UCSD-AML1 (cell line): ENCODE measurements around the gene LRRN2.
A peak's percentile ranks its signal among the peaks of the same experiment; 100 is the strongest.

ENCODE experiments used
- DNase-seq: peaks from one replicate; lab custom pipeline; 2025; ENCODE audit not compliant: unreplicated experiment; lab: John Stamatoyannopoulos, UW

The LRRN2 gene

GRCh38 chr1:204663644-204664383 lies 21.7 kb downstream of the LRRN2 start:
- DNase-seq: no peak

GRCh38 chr1:204662530-204662929 lies 23.0 kb downstream of the LRRN2 start:
- DNase-seq: no peak

GRCh38 chr1:204660509-204660908 lies 25.0 kb downstream of the LRRN2 start:
- DNase-seq: no peak

- no peak for DNase-seq
These were observed 26.5 kb downstream of the LRRN2 start for GRCh38 chr1:204659056-204659455.

- DNase-seq: no peak
These were observed 27.2 kb downstream of the LRRN2 start for GRCh38 chr1:204658295-204658694.

GRCh38 chr1:204653590-204654340 lies 31.8 kb downstream of the LRRN2 start:
- no peak for DNase-seq

- no peak for DNase-seq
These were observed 33.0 kb downstream of the LRRN2 start for GRCh38 chr1:204652497-204652896.

GRCh38 chr1:204651843-204652421 lies 33.6 kb downstream of the LRRN2 start:
- DNase-seq: no peak

- no peak for DNase-seq
These were observed 34.5 kb downstream of the LRRN2 start for GRCh38 chr1:204650911-204651570.

- DNase-seq: no peak
These were observed 35.6 kb downstream of the LRRN2 start for GRCh38 chr1:204649721-204650521.

- DNase-seq: no peak
These were observed 37.0 kb downstream of the LRRN2 start for GRCh38 chr1:204648576-204648975.

- no peak for DNase-seq
These were observed 37.8 kb downstream of the LRRN2 start for GRCh38 chr1:204647805-204648153.

GRCh38 chr1:204647114-204647804 lies 38.3 kb downstream of the LRRN2 start:
- peak; percentile 40 for DNase-seq

- DNase-seq: no peak
These were observed 39.9 kb downstream of the LRRN2 start for GRCh38 chr1:204645666-204646065.

- no peak for DNase-seq
These were observed 40.3 kb downstream of the LRRN2 start for GRCh38 chr1:204645251-204645650.

GRCh38 chr1:204643503-204643902 lies 42.0 kb downstream of the LRRN2 start:
- DNase-seq: no peak

GRCh38 chr1:204641936-204642335 lies 43.6 kb downstream of the LRRN2 start:
- DNase-seq: no peak

- DNase-seq: no peak
These were observed 44.1 kb downstream of the LRRN2 start for GRCh38 chr1:204641455-204641854.

- DNase-seq: no peak
These were observed 45.0 kb downstream of the LRRN2 start for GRCh38 chr1:204640578-204640977.

GRCh38 chr1:204634260-204634910 lies 51.2 kb downstream of the LRRN2 start:
- no peak for DNase-seq
